ENCODE measurements around the gene PRKCE. TPM values are rescaled to one million over a fixed set of nuclear protein-coding genes. Genes with fewer than 3 reads are reported as not detected.
A peak's percentile ranks its signal among the peaks of the same experiment; 100 is the strongest.

The PRKCE gene
- total and polyA plus RNA-seq, 2 of the 8 experiments (the other 6 are each of a cell fraction or from before 2014, with no cell fraction given) = 0.54 to 2.1 TPM

- CTCF ChIA-PET (ENCODE audit: partially characterized antibody) = interaction anchor here (1.5 kb wide), 1 partner anchor 117 kb away, joined by 3 read pairs; no protein-coding TSS in a partner anchor
- H3K79me2 ChIP-seq (ENCODE audit: control insufficient read depth in 1 of 2, insufficient read depth in 2 of 2, low read length in 2 of 2) = no peaks in the 10 kb centered on the region
- no peak overlapping the region for H3K23ac ChIP-seq (ENCODE audit: insufficient read length)
- H3K4ac ChIP-seq (replicated peaks; ENCODE audit: insufficient read length, low read depth, low read length) = no peak overlapping the region
- no peak overlapping the region for H2BK15ac ChIP-seq (ENCODE audit: low read length)
- no peak overlapping the region for H2AFZ ChIP-seq (ENCODE audit: low read length)
- H3K9me3 ChIP-seq (ENCODE audit: insufficient read depth in 2 of 2, low read depth in 1 of 2, low read length in 1 of 2) = no peaks in the 10 kb centered on the region
- 0 out of 2 replicates have a peak overlapping the region, but pooled peaks have one; percentile 32 for H2BK12ac ChIP-seq (ENCODE audit: low read depth, low read length)
- no peak overlapping the region for H3K27ac ChIP-seq (ENCODE audit: low read depth, low read length)
- H3K18ac ChIP-seq (ENCODE audit: extremely low read depth, low read length) = no peak overlapping the region
- TF ChIP-seq TAF1 (IDR thresholded peaks at IDR 0.05; ENCODE audit: low read depth, low read length) (no peak), PHF8 (conservative IDR thresholded peaks at IDR 0.05; ENCODE audit: low read depth, low read length) (no peak), RXRA (IDR thresholded peaks at IDR 0.05; ENCODE audit: insufficient read depth, low read depth, low read length) (no peak), SRF (IDR thresholded peaks at IDR 0.05; ENCODE audit: low read depth, low read length) (no peak), POU5F1 (IDR thresholded peaks at IDR 0.05; ENCODE audit: low read depth, low read length) (no peak), ATF3 (IDR thresholded peaks at IDR 0.05; ENCODE audit: insufficient read depth, low read depth, low read length) (no peak), TCF12 (IDR thresholded peaks at IDR 0.05; ENCODE audit: low read depth, low read length) (no peak), CBX5 (IDR thresholded peaks at IDR 0.05; ENCODE audit: low read depth, low read length) (no peak), EZH2 (IDR thresholded peaks at IDR 0.05; ENCODE audit: low read depth, low read length, severe bottlenecking) (no peak)
- H4K8ac ChIP-seq (ENCODE audit: extremely low read depth, insufficient read depth, low read length) = no peak overlapping the region
- H4K5ac ChIP-seq (ENCODE audit: insufficient read length, low read depth, low read length) = no peak overlapping the region
- no peak overlapping the region for H2AK5ac ChIP-seq (ENCODE audit: low read depth, low read length)
- no peaks in the 10 kb centered on the region for H3K23me2 ChIP-seq (ENCODE audit: low read depth, low read length)
- no peak overlapping the region for H3K14ac ChIP-seq (ENCODE audit: insufficient read length)
- no peak overlapping the region for H3K4me3 ChIP-seq (ENCODE audit: extremely low read depth in 1 of 4, insufficient read depth in 2 of 4, low read depth in 3 of 4, low read length in 4 of 4)
- H2BK5ac ChIP-seq (ENCODE audit: low read depth, low read length) = no peak overlapping the region
- H3K4me1 ChIP-seq (replicated peaks in 1 of 4; ENCODE audit: control insufficient read depth in 3 of 4, insufficient read depth in 4 of 4, low read length in 3 of 4) = peaks cover 0 to 7% (median 6%) of the 10 kb centered on the region in 4 experiments; a peak in 3 of 7 replicates
- H3K36me3 ChIP-seq (ENCODE audit: control insufficient read depth in 2 of 4, insufficient read depth in 4 of 4, low read length in 3 of 4) = no peaks in the 10 kb centered on the region
- H4K91ac ChIP-seq (replicated peaks; ENCODE audit: insufficient read length, low read length) = no peak overlapping the region
- H3K56ac ChIP-seq (replicated peaks; ENCODE audit: insufficient read length, low read depth, low read length) = no peak overlapping the region
- no peak for DNase-seq (ENCODE audit: low read depth in 1 of 2, low spot score in 2 of 2)
- H2BK120ac ChIP-seq (replicated peaks; ENCODE audit: low read depth, low read length) = no peak overlapping the region
- FAIRE-seq = no peak
- H3K9ac ChIP-seq (replicated peaks in 1 of 4; ENCODE audit: extremely low read depth in 1 of 4, low read depth in 3 of 4, low read length in 3 of 4) = no peak overlapping the region
- H3K79me1 ChIP-seq (ENCODE audit: low read depth, low read length) = no peaks in the 10 kb centered on the region
- no peaks in the 10 kb centered on the region for H3K27me3 ChIP-seq (replicated peaks in 1 of 4; ENCODE audit: control insufficient read depth in 3 of 4, extremely low read depth in 1 of 4, insufficient read depth in 3 of 4, low read length in 3 of 4)
- POLR2A ChIA-PET (ENCODE audit: partially characterized antibody) = no interaction called here
- no peak overlapping the region for H3K4me2 ChIP-seq (ENCODE audit: insufficient read depth in 1 of 2, low read depth in 2 of 2, low read length in 2 of 2)
- H4K20me1 ChIP-seq (replicated peaks in 1 of 2; ENCODE audit: control insufficient read depth in 1 of 2, insufficient read depth in 2 of 2, low read length in 2 of 2) = no peaks in the 10 kb centered on the region
- H2BK20ac ChIP-seq (ENCODE audit: low read length) = no peak overlapping the region
- 91% methylated on average over 4 of the region's 4 CpGs; no CpG with 5 or more reads in 1 of the 2 experiments for WGBS, 2 experiments (ENCODE audit: extremely low coverage in 1 of 2, insufficient coverage in 1 of 2, insufficient read length in 1 of 2, insufficient replicate concordance in 2 of 2, low coverage in 1 of 2, low lambda C conversion rate in 2 of 2, missing lambda C conversion rate in 1 of 2)
Observed at GRCh38 chr2:46146866-46147502, 495.5 kb downstream of the PRKCE start.
